Islet precursor cell (in vitro differentiated cells): ENCODE results near the gene PLCB1.
A peak's percentile ranks its signal among the peaks of the same experiment; 100 is the strongest.
"Not testable (repeated sequence)": the region's sequence is repeated elsewhere in the genome, so short reads cannot be mapped to it uniquely, and the experiment has no call there.

Experiments
- DNase-seq: peaks from one replicate; pipeline ENCODE4 v3.0.0-alpha.2; 2018

PLCB1 gene

DNA sequence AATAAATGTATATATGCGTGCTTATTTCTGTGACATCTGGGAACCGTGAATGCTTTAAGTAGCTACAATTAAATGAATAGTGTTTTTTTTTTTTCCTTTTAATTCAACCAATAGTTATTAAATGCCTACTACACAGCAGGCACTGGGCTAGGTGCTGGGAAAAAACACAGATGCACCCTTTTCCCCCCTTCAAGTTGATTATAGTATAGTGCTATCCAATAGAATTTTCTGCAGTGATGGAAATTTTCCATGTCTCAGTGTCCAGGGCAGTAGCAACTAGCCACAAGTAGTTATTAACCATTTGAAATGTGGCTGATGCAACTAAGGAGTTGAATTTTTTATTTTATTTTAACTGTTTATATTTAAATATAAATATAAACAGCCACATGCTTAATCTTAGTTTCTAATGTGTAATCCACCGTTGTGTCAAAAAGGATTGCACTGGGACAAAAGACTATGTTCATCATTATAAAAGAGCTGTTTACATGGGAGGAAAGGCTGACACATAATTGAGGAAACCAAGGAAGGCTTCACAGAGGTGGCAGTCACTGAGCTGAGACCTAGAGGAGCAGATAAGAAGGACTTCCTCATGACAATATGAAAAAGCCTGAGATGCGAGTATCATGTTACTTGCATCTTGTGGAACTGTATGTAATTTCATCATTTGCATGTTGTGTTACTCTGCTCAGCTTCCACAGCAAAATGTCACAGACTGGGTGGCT, 675.6 kb downstream of the PLCB1 start:
- no peak for DNase-seq

DNA sequence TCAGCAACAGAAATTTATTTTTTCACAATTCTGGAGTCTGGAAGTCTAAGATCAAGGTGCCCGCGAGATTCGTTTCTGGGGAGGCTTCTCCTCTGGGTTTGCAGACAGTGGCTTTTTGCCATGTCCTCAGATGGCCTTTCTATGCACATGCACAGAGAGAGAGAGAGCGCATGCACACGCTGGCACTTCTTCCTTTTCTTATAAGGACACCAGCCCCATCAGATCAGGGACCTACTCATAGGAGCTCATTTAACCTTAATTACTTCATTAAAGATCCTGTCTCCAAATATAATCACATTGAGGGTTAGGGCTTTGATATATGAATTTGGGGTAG, 676.1 kb downstream of the PLCB1 start:
- no peak for DNase-seq

DNA sequence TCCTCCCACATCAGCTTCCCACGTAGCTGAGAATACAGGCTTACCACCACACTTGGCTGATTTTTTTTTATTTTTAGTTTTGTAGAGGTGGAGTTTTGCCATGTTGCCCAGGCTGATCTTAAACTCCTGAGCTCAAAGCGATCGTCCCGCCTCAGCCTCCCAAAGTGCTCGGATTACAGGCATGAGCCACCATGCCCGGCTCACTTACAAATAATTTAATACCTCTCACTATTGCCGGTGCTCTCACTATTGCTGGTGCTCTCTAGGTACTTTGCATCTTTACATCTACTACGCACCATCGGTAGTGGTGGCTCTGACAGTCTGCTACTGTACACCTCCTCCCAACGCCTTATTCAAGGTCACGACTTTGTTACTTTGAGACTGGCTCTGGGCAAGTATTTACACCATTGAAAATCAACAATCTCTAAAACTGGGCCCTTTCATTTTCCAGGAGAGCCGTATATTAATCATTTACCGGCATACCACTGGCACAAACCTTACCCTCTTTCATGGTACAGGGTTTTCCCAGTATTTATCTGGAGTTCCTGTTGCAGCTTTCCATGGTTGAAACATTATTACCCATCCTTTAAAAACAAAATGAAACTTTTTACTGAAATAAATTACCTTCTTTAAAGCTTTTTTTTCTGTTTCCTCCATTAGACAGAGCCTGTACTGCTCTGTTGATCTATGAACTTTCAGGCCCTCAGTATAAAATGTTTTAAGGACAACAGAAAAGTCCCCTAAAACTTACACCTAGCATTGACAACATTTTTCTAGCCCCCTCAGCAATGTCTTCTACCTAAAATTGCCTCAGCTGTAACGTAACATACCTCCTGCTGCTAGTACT, 677.3 kb downstream of the PLCB1 start:
- no peak for DNase-seq

DNA sequence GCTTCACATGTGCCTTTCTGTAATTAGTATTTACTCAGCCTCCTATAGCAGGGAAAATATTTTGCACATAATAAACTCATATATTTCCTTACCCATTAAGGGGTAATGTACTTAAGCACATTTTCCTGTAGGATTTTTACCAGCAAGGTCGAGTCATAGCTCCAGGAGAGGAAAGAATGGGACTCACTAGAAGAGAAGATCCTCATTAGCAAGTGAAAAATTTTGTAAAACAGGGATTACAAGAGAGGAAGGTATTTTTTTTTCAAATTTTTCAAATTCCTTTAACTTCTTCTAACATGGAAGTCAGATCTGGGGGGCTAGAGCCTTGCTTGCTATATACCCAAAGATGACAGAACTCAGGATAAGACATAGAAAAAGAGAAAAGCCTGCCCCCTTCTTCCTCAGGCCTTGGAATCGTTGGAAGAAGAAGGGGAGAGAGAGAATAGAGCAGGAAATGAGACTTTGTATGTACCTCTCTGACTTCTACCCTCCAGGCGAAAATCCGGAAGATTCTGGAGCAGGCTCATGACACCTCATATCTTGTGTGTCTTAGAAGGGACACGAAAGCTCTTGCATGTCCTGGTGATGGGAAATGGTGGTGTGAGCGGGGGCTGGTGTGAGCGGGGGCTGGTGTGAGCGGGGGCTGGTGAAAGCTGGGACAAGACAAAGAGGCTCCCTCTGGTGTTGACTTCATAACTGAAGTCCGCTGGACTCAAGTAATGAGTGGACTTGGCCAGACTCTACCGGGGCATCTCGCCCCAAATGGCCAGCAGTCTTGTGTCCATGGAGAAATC, 679.9 kb downstream of the PLCB1 start:
- no peak for DNase-seq

DNA sequence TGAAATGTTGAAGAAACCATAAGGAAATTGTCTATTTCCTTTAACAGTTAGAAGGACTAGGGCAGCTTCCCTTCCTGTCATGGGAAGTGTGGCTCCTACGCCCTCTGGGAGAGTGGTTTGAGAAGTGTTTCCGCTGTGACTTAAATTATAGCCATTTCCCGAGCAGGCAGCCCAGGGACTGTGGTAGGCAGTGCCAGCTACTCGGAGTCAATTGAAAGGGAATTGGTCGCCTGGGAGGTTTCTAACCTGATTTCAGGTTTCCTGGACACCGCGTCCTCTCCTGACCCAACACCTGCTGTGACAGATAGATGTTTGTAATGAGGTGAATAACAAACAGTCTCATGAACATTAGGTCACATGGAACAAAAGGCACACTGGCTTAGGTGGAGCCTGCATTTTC, 680.8 kb downstream of the PLCB1 start:
- no peak for DNase-seq

DNA sequence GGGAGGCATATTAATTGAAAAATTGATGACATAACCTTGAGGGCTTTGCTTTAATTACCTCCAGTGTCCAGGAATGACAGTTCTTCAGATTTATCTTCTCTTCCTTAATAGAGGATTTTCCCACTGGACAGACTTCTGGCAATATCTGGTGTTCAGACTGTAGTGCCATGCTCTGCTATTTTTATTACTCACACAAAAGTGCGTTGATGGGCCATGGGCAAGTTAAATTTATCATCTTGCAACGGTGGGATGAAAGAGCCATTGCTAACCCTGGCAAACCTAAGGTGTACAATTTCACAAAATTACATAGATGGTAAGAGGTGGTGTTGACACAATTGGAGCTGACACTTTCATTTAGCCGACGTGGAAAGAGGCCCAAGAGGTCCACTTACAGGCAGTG, 683.1 kb downstream of the PLCB1 start:
- no peak for DNase-seq

DNA sequence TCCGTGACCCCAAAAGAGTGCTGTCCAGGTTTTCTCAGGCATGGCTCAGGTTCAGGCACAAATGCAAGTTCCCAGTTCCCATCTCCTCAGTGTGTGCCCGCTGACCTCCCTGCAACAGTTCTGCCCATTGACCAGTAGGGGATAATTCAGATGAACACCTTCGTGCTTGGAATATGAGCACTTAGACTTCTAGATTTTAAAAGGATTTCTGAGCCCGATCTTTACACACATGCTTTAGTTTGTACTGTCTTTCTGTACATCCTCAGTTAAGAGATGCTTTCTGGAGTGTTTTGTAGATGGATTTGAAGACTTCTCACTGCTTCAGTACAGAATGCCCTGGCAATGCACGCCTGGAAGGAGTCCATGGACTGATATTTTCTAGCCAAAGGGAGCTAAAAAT, 697.2 kb downstream of the PLCB1 start:
- no peak for DNase-seq

DNA sequence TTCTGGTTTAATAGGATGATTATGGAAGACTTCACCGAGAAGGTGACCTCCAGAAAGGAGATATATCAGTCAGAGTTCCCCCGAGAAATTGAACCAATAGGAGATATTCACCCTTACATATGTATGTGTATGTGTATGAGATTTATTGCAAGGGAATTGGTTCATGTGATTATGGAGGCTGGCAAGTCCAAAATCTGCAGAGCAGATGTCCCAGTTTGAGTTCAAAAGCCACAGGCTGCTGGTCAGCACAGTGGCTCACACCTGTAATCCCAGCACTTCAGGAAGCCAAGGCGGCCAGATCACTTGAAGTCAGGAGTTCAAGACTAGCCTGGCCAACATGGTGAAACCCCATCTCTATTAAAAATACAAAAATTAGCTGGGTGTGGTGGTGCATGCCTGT, 702.2 kb downstream of the PLCB1 start:
- DNase-seq, result not testable (repeated sequence)

DNA sequence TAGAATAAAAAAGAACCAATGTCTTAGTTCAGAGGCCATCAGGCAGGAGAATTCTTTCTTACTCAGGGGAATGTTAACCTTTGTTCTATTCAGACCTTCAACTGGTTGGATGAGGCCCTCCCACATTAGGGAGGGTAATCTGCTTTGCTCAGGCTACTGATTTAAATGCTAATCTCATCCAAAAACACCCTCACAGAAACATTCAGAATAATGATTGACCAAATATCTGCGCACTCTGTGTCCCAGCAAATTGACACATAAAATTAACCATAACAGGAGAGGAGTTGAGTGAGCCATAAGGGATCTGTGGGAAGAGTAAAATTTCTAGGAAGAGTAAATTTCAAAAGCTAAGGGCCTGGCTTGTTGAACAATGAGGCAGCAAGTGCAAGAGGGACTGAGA, 702.8 kb downstream of the PLCB1 start:
- no peak for DNase-seq

DNA sequence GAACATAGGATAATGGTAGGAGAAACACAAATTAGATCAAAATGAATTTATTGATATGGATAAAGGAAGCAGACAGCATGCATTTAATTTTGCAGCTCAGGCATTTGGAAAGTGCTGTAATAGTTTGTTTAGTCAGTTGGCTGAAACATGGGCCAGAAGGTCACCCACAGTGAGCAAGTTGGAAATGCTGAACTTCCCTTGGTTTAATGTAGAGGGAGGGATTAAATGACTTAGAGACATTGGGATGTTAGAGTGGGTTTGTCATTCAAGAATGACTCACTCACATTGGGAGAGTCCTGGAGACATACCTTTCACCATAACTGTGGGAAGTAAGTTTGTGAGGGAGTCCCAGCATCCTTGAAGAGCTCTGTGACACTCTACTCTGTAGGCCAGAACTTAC, 705.3 kb downstream of the PLCB1 start:
- DNase-seq, result no peak

DNA sequence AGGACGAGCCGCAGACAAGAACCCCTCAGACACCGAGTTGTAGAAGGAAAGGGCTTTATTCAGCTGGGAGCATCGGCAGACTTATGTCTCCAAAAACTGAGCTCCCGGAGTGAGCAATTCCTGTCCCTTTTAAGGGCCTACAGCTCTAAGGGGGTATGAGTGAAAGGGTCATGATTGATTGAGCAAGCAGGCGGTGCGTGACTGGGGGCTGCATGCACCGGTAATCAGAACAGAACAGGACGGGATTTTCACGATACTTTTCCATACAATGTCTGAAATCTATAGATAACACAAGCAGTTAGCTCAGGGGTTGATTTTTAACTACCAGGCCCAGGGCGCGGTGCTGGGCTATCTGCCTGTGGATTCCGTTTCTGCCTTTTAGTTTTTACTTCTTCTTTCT, 710.5 kb downstream of the PLCB1 start:
- no peak for DNase-seq

DNA sequence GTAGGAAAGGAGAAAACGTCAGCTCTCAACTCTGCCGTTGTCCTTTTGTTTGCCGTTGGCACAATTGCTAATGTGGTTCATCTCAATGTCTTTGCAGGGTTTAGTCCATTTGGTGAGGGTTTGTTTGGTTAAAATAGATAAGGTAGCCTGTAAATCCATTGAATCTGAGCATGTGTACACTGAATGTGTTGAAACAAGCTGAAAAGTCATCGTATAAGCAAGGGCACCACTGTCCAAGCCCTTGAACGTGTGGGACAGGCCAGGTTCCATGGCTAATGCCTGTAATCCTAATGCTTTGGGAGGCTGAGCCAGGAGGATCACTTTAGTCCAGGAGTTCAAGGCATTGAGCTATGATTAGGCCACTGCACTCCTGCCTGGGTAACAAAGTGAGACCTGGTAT, 712.1 kb downstream of the PLCB1 start:
- no peak for DNase-seq

DNA sequence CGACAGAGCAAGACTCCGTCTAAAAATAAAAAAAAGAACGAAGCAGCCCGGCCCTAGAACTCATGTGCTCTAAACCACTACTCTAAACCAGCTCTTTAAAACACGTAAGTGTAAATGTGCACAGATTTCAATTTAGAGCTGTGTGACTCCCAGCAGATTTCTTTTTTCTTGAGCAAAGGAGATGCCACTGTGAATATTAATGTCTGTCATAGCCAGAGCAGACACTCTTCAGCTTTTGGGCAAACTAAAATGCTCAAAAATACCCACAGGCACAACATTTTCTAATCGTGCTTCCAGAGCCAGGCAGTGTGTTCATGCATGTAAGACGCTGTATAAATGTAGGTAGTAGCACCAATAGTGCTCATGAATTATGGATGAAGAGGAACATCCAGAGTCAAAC, 717.9 kb downstream of the PLCB1 start:
- DNase-seq, result no peak

DNA sequence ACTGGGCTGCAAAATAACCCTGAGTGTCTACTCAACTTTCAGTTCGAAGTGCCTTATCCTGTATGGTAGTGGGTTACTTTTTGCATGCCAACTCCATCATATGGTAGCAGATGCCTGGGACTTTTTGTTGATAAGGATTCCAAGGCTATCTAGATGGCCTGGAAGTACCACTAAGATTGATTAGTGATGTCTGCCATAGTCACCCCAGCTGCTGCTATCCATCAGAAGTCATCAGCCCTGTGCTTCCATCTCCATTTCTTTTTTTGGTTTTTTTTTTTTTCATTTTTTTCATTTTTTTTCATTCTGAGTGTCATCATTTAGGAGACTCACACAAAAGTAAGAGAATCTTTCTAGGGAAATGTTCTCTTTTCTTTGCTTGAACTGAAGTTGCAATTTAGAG, 719.4 kb downstream of the PLCB1 start:
- no peak for DNase-seq

DNA sequence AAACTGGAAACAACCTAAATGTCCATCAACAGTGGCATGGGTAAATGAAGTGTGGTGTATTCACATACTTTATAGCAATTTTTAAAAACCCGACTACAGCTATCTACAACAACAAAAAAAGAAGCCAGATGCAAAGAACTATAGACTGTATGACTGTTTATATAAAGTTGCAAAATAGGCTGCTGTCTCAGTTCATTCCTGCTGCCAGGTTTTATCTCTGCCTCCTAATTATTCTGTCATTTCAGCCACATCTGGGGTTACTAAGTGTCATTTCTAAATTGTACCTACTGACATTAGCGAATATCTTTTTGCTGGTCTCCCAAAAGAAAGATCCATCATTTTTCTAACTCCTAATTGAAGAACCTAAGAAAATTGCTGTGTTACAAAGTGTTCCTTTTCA, 719.9 kb downstream of the PLCB1 start:
- DNase-seq, result not testable (repeated sequence)

DNA sequence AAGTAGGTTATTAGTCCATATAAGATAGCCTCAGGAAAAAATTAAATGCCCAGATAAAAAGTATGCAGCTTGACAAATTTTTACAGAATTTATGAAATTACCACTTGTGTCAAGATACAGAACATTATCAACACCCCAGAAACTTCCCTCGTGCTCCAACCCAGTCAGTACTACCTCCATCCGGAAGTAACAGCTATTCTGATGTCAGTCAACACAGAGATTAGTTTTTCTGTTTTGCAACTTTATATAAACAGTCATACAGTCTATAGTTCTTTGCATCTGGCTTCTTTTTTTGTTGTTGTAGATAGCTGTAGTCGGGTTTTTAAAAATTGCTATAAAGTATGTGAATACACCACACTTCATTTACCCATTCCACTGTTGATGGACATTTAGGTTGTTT, 721.1 kb downstream of the PLCB1 start:
- DNase-seq, result not testable (repeated sequence)

DNA sequence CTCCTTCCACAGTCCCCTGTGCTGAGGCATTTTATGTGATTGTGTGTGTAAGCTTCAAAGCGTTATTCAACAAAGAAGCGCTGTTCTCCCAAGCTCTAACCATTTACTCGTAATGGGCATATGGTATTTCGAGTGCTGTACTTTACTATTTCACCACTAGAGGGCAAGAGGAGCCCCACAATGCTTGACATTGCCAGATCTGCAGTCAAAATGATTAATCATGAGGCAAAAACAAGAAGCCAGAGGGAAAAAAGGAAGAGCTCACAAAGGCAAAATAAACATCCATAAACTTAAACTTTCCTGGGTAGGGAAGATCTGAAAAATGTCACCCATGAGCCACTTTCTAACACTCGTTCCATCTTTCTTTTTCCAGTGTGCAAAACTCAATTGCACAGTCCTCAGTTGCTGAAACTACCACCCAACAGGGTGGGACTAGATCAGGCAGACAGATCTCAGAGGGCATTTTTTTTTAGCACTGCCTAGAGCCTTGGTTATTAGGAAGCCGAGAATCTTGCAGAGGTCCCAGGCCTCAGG, 721.8 kb downstream of the PLCB1 start:
- DNase-seq, result peak; percentile 68

DNA sequence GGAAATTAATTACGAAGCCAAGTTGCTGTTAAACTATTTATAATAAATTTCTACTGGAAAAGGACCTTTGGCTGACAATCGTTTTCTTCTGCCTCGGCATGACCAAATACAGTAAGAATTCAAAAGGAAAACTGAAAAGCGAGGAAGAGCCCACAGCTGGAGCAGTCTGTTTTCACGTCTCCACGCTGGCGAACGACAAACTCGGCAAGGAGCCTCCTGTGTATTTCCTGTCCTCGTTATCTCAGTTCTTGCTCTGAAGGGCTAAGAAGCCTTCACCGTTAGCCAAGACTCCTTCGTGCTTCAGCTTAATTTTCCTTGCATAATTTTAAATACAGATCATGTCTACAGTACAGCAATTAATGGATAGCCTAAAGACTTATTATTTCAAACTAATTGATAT, 722.5 kb downstream of the PLCB1 start:
- DNase-seq, result no peak

DNA sequence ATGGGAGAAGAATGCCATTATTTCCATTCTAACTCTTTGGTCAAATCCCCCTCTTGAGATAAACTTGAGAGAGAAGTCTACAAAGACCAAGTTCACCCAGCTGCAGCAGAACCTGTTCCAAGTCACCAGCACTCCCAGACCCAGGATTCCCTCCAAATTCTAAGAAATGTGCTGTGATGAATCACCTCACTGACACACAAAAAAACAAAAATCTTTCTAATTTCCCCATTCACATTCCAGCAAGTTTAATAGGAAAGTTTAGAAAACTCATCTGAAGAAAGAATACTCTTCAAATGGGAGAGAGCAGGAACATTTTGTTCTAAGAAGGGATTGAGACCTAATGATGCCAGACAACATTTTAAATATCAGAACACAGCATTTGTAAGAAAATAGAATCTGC, 723.2 kb downstream of the PLCB1 start:
- no peak for DNase-seq

DNA sequence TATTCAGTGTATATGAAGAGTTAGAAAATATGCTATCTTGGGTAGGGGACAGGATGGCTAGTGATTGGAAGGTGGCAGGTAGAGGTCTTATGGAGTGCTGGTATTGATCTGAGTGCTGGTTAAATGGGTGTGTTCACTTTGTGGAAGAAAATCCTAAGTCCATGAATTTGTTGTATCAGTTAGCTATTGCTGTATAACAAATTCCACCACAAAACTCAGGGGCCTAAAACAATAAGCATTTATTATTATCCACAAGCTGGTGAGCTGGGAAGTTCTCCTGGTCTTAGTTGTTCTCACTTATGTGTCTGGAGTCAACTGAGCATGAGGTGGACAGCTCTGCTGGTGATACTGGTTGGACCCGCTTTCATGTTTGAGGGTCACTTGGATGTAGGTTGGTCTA, 724.6 kb downstream of the PLCB1 start:
- no peak for DNase-seq

DNA sequence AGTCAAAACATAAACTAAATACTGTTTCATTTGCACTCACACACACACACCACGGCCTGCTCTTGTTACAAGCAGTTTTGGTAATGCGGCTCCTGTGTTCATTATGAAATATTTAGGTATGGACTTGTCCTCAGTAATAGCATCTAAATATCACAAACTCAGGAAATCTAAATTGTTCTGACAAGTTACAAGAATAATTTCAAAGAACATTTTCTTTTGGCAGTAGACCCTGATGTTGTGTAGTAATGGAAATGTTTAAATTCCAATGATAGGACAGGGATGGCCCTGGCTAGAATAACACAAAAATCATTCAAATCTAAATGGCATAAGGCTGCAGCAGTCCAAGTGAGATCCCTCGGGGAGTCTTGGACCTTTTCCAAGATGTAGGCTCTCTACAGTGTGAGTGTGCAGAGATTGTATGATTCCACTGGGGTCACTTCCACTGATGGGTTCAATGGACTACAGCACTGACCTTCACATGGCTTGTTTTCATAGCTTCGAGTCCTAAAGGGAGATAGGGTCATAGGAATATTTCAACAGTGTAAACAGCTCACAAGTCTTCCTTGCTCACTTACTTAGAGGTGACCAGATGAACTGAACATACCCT, 726.2 kb downstream of the PLCB1 start:
- no peak for DNase-seq

DNA sequence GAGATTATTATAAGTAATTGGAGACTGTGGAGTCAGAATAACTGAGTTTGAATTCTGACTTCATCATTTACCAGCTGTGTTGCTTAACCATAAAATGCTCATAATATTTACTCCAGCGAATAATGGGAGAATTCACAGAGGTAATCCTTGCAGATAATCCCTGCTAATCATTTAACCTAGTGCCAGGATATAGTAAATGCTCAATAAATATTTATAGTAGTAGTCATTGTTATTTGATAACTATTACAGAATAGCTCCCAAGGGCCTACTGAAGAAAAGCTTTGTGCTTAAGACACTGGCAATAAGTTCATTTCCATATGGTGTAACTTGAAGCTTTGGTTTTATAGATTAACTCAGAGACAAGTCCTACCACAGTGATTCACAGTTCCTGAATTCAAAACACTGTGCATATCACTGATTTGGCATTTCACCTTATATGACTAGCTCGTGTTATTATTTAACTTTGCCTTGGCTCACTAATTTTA, 728.0 kb downstream of the PLCB1 start:
- no peak for DNase-seq

DNA sequence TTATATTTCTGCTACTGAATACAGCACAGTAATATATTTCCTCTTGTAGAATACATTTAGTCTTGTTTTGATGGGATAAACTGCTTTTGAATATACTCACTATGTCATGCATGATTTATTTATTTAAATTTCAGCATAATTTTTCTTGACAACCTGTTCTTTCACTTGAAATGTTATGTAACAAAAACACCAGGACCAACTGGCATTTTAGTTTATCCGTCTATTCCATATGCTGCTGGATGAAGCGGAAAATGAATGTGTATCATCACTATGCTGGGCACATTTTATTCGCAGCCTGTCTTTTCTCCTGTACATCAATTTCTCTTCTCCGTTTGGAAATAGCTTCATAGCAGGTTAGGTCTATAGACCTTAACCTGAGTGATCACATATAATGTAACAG, 730.0 kb downstream of the PLCB1 start:
- DNase-seq, result no peak
